Muscle of back (tissue), 11 donors: Measurements from ENCODE around the gene TNS2. TPM values are rescaled to one million over a fixed set of nuclear protein-coding genes. Genes with fewer than 3 reads are reported as not detected.
A peak's percentile ranks its signal among the peaks of the same experiment; 100 is the strongest.

Experiments used
- DNase-seq, 3 donors: peaks; one replicate each; pipeline versions ENCODE4 v3.0.0 to v3.0.0-alpha.2; 2013
- polyA plus RNA-seq, 10 donors: library from polyadenylated mRNA; unstranded; fragments of 120-200 nt; gene quantifications; one replicate each; pipeline ENCODE4 v1.2.1, GENCODE V29; 2013; ENCODE audit not compliant: insufficient read length in 10 of 10

Gene TNS2
- polyA plus RNA-seq, 10 donors = 60.2 to 137 (median 84.2) TPM

DNA sequence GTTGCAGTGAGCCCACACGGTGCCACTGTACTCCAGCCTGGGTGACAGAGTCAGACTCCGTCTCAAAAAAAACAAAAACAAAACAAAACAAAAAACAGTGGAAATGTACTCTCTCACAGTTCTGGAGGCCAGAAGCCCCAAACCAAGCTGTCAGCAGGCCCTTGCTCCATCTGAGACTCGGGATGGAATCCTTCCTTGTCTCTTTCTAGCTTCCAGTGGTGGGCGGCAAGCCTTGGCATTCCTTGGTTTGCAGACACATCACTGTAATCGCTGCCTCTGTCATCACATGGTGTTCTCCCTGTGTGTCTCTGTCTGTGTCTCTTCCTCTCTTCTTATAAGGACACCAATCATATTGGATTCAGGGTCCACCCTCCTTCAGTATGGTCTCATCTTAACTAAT lies 6.4 kb downstream of the TNS2 start:
- DNase-seq = no peak

DNA sequence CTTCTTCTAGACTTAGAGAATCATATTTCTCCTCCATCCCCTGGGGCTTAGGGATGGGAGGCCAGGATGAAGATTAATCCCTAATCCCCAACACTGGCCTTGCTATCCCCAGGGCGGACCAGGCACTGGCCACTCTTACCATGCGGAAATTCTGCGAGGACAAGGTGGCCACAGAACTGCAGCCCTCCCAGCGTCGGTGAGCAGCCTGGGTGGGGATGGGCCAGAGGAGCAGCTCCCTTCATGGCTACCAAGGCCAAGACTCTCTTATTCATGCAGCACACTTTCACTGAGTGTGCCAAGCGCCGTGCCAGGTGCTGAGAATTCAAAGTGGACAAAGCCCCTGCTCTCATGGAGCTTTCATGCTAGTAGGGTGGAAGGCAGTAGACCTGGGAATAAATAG lies 7.0 kb downstream of the TNS2 start:
- DNase-seq = peak in 1 of 3 donors; percentile 12

DNA sequence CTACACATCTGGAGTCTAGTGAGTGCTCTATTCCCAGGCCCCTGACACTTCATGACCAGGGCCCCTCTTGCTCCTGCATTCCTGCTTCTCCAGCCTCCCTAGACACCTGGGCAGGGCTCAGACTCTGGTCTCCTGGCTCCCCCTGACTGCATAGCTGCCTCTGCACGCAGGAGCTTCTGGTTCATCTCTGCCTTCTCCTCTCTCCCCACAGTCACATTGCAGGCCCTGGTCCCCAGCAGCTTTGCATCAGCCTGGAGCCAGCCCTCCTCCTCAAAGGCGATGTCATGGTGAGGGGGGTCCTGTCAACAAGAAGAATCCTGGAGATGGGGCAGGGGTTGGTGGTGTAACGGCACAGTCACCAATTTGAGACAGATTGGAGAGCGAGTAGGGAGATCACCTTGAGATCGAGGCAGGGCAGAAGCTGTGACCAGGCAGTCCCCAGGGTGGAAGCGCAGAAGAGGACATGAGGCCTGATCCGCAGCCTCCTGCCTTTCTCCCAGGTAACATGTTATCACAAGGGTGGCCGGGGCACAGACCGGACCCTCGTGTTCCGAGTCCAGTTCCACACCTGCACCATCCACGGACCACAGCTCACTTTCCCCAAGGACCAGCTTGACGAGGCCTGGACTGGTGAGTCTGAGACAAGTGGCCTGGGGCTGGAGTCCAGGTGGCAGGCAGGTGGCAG lies 8.1 kb downstream of the TNS2 start:
- peak in 1 of 3 donors; percentile 12 for DNase-seq

DNA sequence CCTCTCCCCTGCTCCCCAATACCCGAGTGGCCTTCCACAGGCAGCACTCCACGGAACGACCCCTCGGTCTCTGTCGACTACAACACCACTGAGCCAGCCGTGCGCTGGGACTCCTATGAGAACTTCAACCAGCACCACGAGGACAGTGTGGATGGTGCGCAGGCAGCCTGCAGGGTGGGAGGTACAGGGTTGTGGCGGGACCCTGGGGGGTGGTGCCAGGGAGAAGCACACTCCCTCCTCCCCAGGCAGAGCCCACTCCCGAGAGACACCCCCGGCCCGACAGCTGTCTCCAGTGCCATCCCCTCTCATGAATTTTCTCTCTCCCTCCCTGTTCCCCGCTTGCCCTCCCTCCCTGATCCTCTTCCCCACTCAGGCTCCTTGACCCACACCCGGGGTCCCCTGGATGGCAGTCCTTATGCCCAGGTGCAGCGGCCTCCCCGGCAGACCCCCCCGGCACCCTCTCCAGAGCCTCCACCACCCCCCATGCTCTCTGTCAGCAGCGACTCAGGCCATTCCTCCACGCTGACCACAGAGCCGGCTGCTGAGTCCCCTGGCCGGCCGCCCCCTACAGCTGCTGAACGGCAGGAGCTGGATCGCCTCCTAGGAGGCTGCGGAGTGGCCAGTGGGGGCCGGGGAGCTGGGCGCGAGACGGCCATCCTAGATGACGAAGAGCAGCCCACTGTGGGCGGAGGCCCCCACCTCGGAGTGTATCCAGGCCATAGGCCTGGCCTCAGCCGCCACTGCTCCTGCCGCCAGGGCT lies 9.0 kb downstream of the TNS2 start:
- DNase-seq = peak in 1 of 3 donors; percentile 57

DNA sequence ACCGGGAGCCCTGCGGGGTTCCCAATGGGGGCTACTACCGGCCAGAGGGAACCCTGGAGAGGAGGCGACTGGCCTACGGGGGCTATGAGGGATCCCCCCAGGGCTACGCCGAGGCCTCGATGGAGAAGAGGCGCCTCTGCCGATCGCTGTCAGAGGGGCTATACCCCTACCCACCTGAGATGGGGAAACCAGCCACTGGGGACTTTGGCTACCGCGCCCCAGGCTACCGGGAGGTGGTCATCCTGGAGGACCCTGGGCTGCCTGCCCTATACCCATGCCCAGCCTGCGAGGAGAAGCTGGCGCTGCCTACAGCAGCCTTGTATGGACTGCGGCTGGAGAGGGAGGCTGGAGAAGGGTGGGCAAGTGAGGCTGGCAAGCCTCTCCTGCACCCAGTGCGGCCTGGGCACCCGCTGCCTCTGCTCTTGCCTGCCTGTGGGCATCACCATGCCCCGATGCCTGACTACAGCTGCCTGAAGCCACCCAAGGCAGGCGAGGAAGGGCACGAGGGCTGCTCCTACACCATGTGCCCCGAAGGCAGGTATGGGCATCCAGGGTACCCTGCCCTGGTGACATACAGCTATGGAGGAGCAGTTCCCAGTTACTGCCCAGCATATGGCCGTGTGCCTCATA lies 9.7 kb downstream of the TNS2 start:
- peak in 1 of 3 donors; percentile 14 for DNase-seq

DNA sequence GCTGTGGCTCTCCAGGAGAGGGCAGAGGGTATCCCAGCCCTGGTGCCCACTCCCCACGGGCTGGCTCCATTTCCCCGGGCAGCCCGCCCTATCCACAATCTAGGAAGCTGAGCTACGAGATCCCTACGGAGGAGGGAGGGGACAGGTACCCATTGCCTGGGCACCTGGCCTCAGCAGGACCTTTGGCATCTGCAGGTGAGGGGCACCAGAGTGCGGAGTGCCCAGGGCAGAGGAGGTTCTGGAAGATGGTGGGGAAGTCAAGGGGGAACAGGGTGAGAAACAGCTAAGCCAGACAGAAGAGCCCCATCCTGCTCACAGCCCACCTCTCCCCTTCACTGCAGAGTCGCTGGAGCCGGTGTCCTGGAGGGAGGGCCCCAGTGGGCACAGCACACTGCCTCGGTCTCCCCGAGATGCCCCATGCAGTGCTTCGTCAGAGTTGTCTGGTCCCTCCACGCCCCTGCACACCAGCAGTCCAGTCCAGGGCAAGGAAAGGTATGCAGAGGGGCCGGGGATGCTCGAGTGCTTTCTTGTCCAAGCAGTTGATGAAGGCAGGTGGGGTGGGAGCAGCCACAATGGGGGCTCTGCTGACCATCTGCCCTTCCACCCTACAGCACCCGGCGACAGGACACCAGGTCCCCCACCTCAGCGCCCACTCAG lies 10.3 kb downstream of the TNS2 start:
- peak in 1 of 3 donors; percentile 19 for DNase-seq

DNA sequence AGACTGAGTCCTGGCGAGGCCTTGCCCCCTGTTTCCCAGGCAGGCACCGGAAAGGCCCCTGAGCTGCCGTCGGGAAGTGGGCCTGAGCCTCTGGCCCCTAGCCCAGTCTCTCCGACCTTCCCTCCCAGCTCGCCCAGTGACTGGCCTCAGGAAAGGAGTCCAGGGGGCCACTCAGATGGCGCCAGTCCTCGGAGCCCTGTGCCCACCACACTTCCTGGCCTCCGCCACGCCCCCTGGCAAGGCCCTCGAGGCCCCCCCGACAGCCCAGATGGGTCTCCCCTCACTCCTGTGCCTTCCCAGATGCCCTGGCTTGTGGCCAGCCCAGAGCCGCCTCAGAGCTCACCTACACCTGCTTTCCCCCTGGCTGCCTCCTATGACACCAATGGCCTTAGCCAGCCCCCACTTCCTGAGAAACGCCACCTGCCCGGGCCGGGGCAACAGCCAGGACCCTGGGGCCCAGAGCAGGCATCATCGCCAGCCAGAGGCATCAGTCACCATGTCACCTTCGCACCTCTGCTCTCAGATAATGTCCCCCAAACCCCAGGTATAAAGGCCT lies 10.9 kb downstream of the TNS2 start:
- peak in 1 of 3 donors; percentile 23 for DNase-seq

DNA sequence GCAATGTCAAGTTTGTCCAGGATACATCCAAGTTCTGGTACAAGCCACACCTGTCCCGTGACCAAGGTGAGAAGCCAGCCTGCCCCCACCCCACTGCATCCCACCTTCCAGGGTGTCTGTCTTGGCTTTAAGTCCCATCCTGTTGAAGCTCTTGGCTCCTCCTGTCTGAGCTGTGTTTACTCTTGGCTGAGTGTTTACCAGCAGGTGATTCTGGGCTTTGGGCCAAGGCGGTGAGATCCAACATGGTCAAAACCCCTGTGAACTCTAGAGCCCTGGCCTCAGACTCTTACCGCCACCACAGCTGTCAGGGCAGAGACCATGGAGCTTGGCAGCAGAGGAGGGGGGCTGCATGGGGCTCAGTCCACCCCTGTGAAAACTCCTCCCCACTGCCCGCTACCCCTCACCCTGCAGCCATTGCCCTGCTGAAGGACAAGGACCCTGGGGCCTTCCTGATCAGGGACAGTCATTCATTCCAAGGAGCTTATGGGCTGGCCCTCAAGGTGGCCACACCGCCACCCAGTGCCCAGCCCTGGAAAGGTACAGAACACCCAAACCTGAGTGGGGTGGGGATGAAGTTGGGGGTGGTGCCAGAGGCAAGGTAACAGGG lies 11.6 kb downstream of the TNS2 start:
- DNase-seq = peak in 1 of 3 donors; percentile 34

DNA sequence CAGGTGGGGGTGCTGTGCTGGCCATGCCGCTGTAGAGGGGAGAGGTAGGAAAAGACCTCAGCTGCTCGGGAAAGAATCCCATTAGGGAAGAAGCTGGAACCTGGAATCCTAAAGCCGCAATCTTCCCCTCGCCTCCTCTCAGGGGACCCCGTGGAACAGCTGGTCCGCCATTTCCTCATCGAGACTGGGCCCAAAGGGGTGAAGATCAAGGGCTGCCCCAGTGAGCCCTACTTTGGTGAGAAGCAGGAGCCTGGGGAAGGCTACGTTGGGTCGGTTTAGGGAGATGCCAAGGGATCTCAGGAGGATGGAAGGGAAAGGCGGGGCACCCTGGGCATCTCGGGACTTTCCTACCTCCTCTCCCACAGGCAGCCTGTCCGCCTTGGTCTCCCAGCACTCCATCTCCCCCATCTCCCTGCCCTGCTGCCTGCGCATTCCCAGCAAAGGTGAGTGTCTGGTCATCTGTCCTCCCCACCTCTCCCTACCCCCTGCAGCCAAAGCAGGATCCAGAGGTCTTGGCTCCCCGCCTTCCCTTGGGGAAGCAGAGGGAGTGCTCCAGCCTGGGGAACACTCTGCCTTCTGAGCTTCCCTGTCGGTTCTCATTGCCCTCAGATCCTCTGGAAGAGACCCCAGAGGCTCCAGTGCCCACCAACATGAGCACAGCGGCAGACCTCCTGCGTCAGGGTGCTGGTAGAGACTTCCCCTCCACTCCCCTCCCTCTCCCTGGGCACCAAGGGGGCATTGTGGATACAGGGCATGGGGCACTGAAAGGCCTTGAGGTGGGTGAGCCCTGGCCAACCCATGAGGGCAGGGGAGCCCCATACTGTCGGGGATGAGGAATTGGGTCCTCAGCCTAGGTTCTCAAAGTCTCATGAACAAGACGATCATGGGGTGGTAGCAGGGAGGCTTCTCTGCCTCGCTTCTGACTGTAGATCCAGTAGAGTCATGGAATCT lies 12.4 kb downstream of the TNS2 start:
- peak in 1 of 3 donors; percentile 30 for DNase-seq

DNA sequence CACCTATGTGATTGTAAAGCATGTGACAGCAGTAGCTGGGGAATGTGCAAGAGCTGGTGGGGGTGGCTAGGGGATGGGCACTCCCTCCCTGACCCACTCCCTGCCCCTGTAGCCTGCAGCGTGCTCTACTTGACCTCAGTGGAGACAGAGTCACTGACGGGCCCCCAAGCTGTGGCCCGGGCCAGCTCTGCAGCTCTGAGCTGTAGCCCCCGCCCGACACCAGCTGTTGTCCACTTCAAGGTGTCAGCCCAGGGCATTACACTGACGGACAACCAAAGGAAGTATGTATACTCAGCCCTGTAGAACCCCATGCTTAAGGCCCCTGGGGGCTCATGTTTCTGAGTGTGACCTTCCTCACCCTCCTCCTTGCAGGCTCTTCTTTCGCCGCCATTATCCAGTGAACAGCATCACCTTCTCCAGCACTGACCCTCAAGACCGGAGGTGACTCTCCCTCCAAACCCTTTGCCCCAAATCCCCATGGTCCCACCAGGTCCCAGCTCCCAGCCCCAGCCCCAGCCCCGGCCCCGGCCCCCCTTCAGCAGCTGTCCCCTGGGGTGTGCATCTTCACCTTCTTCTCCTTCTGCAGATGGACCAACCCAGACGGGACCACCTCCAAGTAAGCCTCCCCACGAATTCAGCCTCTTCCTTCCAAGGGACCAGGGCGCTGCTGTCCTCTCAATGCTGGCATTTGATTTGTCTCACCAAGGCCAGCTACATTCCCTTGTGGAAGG lies 13.3 kb downstream of the TNS2 start:
- DNase-seq = no peak

DNA sequence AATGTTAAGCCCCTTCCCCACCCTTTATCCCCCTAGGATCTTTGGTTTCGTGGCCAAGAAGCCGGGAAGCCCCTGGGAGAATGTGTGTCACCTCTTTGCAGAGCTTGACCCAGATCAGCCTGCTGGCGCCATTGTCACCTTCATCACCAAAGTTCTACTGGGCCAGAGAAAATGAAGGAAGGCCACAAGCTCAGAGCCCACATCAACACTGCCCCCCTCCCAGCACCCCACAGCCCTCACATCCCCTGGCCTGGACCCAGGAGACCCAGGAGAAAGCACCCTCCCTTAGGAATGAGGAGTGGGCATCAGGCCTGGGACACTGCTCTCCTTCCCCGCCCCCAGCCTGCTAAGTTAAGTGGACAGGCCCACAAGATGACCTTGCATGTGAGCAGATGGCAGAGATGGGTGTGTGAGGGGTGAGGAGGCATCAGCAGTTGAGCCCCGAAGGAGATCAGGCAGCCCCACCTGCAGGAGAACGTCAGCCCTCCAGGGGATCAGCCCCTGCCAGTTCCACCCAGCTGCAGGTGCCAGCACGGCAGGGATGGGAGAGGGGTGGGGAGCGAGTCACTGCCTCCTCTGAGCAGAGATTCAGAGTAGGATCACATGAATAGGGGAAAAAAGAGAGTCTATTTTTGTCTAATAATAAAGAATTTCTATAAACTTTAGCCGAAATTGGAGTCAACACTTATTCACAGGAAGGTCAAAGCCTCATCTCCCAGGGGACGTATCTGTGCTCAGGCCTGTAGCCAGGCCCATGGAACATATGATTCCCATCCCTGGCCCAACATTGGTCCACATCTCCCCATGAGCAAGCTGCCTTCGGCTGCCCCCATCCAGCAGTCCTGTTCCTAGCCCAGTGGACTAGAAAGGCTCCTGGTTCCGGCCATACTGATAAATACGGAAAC lies 14.1 kb downstream of the TNS2 start:
- DNase-seq = peak in 2 of 3 donors; percentile 86 to 90

DNA sequence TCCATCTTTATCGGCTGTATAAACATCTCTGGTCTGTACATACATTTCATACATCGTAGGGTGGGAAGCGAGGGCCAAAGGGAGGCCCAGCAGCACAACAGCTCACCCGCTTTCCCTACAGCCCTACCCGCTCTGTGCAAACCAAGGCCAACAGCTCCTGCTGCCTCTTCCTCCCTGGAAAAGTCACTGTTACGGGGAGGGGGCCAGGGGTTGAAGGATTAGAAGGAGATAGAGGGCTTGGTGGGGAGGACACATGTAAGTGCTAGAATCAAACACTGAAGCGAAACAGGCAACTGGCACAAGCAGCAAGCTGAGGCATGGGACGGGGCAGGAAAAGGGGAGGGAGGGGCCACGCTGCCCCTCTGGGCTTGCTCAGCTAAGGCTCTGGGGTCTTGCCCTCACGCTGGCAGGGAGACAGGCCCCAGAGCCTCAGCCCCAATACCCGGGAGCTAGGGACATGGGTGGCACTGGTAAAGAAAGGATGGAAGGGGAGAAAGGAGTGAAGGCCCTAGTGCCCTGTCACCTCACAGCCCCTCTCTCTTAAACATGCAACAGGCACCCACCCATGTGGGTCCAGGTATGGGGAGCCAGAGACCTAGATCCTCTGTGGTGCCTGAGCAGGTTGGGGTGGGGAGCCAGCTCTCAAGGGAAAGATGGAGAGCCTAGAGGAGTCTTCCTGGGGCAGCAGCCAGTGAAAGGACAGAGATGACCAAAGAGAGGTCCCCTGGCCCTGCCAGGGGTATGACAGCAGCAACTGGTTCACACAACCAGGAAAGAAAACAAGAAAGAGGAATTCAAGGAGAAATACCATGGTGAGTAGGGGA lies 15.0 kb downstream of the TNS2 start:
- peak in 1 of 3 donors; percentile 35 for DNase-seq

DNA sequence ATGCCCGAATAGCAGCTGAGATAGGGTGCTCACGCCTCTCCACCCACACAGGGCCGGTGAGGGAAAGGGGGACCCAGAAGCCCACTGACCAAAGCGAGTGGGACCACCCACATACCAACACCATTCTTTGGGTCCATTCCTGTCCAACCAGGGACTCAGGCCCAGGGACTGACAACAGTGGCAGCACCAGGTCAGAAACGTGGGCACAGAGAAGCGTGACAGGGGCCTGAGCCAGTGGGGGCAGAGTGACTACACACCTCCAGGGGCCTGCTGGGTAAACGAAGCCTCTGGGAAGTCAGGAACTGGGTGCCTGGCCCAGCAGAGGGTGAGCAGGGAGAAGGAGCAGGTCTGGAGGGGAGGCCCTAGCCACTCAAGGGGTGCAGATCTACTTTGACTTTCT lies 15.6 kb downstream of the TNS2 start:
- DNase-seq = peak in 1 of 3 donors; percentile 38

DNA sequence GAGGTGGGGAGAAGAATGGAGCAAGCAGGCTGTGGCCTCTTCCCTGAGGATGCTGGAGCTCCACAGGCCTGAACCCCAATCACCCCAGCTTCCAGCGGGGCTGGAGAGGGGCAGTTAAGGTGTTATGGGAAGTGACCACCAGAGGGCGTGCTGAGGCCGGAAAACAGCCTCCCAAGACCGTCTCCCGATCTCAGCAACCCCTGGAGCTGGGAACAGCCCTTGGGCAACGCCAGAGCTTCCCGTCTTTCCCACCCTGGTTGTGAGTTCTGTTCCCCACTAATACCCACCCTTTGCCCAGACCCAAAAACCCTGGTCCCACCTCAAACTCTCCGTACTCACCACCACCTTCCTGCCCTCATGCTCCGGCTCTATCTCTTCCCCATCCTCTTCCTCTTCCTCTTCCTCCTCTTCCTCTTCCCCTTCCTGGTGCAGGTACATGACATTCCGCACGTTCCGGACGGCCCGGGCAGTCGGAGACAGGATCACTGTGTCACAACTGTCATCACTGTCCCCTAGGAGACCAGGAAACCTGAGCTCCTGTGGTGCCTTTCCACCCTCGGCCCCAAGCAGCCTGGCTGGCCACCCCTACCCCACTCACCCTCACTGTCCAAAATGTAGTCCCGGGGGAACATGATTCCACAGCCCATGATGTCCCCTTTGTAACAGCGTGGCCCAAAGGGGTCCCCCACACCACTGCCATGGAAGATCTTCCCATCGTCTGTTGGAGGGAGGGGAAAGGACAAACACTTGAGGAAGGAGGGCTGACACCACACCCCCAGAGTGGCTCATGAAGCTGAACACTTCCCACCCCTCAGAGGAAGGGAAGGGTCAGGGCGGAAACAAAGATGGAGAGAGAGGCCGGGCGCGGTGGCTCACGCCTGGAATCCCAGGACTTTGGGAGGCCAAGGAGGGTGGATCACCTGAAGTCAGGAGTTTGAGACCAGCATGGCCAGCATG lies 16.4 kb downstream of the TNS2 start:
- peak in 2 of 3 donors; percentile 89 to 91 for DNase-seq

DNA sequence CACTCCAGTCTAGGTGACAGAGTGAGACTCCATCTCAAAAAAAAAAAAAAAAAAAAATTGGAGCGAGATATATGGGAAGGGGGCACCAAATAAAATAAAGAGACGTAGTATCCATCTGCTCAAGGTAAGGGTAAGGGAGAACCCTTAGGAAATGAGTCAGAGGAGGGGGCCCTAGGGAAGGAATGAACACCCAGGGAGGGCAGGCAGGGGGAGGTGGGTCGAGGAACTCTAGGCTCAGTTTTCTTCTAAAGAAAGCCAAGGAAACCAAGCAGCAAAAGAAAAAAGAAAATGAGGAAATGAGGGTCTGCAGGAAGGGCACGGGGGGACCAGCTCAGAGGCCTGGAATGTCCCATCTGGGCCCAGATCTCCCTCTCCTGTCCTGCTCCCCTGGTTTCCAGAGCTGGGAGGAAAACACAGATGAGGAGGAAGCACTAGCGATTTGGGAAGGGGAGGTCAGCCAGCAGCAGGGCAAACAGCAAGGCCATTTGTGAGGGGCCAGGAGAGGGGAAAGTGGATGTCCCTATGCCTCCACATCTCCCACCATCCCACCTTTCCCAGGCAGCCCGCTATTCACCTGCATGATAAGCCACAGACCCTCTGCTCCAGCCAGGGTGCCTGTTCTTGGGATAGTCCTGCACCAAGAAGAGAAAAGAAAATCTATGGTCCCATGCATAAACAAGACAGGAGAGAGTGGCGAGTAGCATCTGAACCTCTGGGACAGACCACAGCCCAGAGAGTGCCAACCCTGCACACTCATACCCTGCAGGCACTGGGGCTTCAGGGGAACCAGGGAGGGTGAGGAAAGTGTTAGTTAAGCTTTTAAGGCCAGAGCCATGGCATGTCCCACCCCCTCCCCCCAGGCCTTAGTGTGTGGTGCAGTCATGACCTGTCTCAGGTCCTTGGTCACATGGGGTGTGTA lies 17.5 kb downstream of the TNS2 start:
- DNase-seq = peak in 1 of 3 donors; percentile 20
